ENCODE measurements around the gene DAD1.
A peak's percentile ranks its signal among the peaks of the same experiment; 100 is the strongest.

DAD1 gene

DNA sequence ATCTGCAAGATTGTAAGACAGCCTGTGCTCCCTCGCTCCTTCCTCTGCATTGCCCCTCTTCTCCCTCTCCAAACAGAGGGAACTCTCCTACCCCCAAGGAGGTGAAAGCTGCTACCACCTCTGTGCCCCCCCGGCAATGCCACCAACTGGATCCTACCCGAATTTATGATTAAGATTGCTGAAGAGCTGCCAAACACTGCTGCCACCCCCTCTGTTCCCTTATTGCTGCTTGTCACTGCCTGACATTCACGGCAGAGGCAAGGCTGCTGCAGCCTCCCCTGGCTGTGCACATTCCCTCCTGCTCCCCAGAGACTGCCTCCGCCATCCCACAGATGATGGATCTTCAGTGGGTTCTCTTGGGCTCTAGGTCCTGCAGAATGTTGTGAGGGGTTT, 37.4 kb downstream of the DAD1 start:
- Histone ChIP-seq H2AFZ (ENCODE audit: low read depth, low read length, severe bottlenecking) (no peak overlapping the region), H3K36me3 (ENCODE audit: low read length) (no peaks in the 10 kb centered on the region), H3K9me2 (replicated peaks; ENCODE audit: insufficient read depth, low read length) (no peaks in the 10 kb centered on the region), H3K4me3 (ENCODE audit: insufficient read depth, low read length, poor library complexity, severe bottlenecking) (no peak overlapping the region), H3K27me3 (ENCODE audit: low read length) (no peaks in the 10 kb centered on the region), H3F3A (ENCODE audit: insufficient read depth) (peaks cover 8% of the 10 kb centered on the region; the same call in 1 of the 2 replicates), H3K9me3 (ENCODE audit: insufficient read depth, low read length) (no peaks in the 10 kb centered on the region), H3K9ac (ENCODE audit: low read length) (peak overlapping the region; percentile 37), H3K4me2 (ENCODE audit: low read depth, low read length, poor library complexity, severe bottlenecking) (no peak overlapping the region), H4K20me1 (ENCODE audit: low read depth, low read length) (no peaks in the 10 kb centered on the region), H3K79me2 (ENCODE audit: insufficient read depth, low read length) (no peaks in the 10 kb centered on the region), H3K27ac (ENCODE audit: low read depth, low read length) (peak overlapping the region; percentile 68)
- TF ChIP-seq, protein P1, sequence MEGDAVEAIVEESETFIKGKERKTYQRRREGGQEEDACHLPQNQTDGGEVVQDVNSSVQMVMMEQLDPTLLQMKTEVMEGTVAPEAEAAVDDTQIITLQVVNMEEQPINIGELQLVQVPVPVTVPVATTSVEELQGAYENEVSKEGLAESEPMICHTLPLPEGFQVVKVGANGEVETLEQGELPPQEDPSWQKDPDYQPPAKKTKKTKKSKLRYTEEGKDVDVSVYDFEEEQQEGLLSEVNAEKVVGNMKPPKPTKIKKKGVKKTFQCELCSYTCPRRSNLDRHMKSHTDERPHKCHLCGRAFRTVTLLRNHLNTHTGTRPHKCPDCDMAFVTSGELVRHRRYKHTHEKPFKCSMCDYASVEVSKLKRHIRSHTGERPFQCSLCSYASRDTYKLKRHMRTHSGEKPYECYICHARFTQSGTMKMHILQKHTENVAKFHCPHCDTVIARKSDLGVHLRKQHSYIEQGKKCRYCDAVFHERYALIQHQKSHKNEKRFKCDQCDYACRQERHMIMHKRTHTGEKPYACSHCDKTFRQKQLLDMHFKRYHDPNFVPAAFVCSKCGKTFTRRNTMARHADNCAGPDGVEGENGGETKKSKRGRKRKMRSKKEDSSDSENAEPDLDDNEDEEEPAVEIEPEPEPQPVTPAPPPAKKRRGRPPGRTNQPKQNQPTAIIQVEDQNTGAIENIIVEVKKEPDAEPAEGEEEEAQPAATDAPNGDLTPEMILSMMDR (IDR thresholded peaks at IDR 0.05; ENCODE audit: insufficient read depth, low read length, poor library complexity, severe bottlenecking): no peak
- TF ChIP-seq EZH2phosphoT487 (conservative IDR thresholded peaks at IDR 0.05; ENCODE audit: low read length): no peak

DNA sequence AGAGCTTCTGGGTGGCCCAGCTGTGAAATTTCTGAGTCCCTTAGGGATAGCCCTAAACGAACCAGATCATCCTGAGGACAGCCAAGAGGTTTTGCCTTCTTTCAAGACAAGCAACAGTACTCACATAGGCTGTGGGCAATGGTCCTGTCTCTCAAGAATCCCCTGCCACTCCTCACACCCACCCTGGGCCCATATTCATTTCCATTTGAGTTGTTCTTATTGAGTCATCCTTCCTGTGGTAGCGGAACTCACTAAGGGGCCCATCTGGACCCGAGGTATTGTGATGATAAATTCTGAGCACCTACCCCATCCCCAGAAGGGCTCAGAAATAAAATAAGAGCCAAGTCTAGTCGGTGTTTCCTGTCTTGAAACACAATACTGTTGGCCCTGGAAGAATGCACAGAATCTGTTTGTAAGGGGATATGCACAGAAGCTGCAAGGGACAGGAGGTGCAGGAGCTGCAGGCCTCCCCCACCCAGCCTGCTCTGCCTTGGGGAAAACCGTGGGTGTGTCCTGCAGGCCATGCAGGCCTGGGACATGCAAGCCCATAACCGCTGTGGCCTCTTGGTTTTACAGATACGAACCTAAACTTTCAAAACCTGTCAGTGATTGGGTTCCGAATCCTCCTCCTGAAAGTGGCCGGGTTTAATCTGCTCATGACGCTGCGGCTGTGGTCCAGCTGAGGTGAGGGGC, 38.9 kb downstream of the DAD1 start:
- H3K27me3 ChIP-seq (ENCODE audit: low read length): no peaks in the 10 kb centered on the region
- 0 out of 2 replicates have a peak, but pooled peaks cover 7% of the 10 kb centered on the region for H3F3A ChIP-seq (ENCODE audit: insufficient read depth)
- TF ChIP-seq EZH2phosphoT487 (conservative IDR thresholded peaks at IDR 0.05; ENCODE audit: low read length): no peak
- TF ChIP-seq, protein P1 (IDR thresholded peaks at IDR 0.05; ENCODE audit: insufficient read depth, low read length, poor library complexity, severe bottlenecking): no peak
- H3K27ac ChIP-seq (ENCODE audit: low read depth, low read length): peak overlapping the region; percentile 31
- no peak overlapping the region for H3K4me2 ChIP-seq (ENCODE audit: low read depth, low read length, poor library complexity, severe bottlenecking)
- no peaks in the 10 kb centered on the region for H4K20me1 ChIP-seq (ENCODE audit: low read depth, low read length)
- no peaks in the 10 kb centered on the region for H3K9me2 ChIP-seq (replicated peaks; ENCODE audit: insufficient read depth, low read length)
- H3K36me3 ChIP-seq (ENCODE audit: low read length): no peaks in the 10 kb centered on the region
- no peaks in the 10 kb centered on the region for H3K9me3 ChIP-seq (ENCODE audit: insufficient read depth, low read length)
- H3K79me2 ChIP-seq (ENCODE audit: insufficient read depth, low read length): no peaks in the 10 kb centered on the region
- H3K4me3 ChIP-seq (ENCODE audit: insufficient read depth, low read length, poor library complexity, severe bottlenecking): no peak overlapping the region
- peak overlapping the region; percentile 7; the same call in 1 of the 2 replicates for H3K9ac ChIP-seq (ENCODE audit: low read length)
- no peak overlapping the region for H2AFZ ChIP-seq (ENCODE audit: low read depth, low read length, severe bottlenecking)

DNA sequence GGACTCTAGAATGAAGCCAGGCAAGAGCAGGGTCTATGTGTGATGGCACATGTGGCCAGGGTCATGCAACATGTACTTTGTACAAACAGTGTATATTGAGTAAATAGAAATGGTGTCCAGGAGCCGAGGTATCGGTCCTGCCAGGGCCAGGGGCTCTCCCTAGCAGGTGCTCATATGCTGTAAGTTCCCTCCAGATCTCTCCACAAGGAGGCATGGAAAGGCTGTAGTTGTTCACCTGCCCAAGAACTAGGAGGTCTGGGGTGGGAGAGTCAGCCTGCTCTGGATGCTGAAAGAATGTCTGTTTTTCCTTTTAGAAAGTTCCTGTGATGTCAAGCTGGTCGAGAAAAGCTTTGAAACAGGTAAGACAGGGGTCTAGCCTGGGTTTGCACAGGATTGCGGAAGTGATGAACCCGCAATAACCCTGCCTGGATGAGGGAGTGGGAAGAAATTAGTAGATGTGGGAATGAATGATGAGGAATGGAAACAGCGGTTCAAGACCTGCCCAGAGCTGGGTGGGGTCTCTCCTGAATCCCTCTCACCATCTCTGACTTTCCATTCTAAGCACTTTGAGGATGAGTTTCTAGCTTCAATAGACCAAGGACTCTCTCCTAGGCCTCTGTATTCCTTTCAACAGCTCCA, 39.6 kb downstream of the DAD1 start:
- no peaks in the 10 kb centered on the region for H3K27me3 ChIP-seq (ENCODE audit: low read length)
- peak overlapping the region; percentile 31 for H3K27ac ChIP-seq (ENCODE audit: low read depth, low read length)
- 0 out of 2 replicates have a peak, but pooled peaks cover 7% of the 10 kb centered on the region for H3F3A ChIP-seq (ENCODE audit: insufficient read depth)
- H4K20me1 ChIP-seq (ENCODE audit: low read depth, low read length): no peaks in the 10 kb centered on the region
- H3K9me2 ChIP-seq (replicated peaks; ENCODE audit: insufficient read depth, low read length): no peaks in the 10 kb centered on the region
- H3K4me3 ChIP-seq (ENCODE audit: insufficient read depth, low read length, poor library complexity, severe bottlenecking): no peak overlapping the region
- no peak overlapping the region for H2AFZ ChIP-seq (ENCODE audit: low read depth, low read length, severe bottlenecking)
- H3K4me2 ChIP-seq (ENCODE audit: low read depth, low read length, poor library complexity, severe bottlenecking): no peak overlapping the region
- no peak for TF ChIP-seq EZH2phosphoT487 (conservative IDR thresholded peaks at IDR 0.05; ENCODE audit: low read length)
- TF ChIP-seq, protein P1 (IDR thresholded peaks at IDR 0.05; ENCODE audit: insufficient read depth, low read length, poor library complexity, severe bottlenecking): no peak
- H3K9ac ChIP-seq (ENCODE audit: low read length): peak overlapping the region; percentile 7; the same call in 1 of the 2 replicates
- H3K9me3 ChIP-seq (ENCODE audit: insufficient read depth, low read length): no peaks in the 10 kb centered on the region
- H3K79me2 ChIP-seq (ENCODE audit: insufficient read depth, low read length): no peaks in the 10 kb centered on the region
- H3K36me3 ChIP-seq (ENCODE audit: low read length): no peaks in the 10 kb centered on the region
